ENCODE results near the gene HOXB9. TPM values are rescaled to one million over a fixed set of nuclear protein-coding genes. Genes with fewer than 3 reads are reported as not detected.
A peak's percentile ranks its signal among the peaks of the same experiment; 100 is the strongest.

Gene HOXB9
- total and polyA plus RNA-seq, 3 donors from 2014 or later, result 0.31 to 0.94 (median 0.76) TPM

GRCh38 chr17:48624544-48625494 is 1.3 kb downstream of the HOXB9 start:
- Histone ChIP-seq H3K27ac (no peak overlapping the region), H3K27me3 (no peaks in the 10 kb centered on the region), H3K36me3 (ENCODE audit: low read depth, missing control alignments) (no peaks in the 10 kb centered on the region), H3K4me1 (peaks cover 7% of the 10 kb centered on the region), H3K9me3 (no peaks in the 10 kb centered on the region), H3K4me3 (peak overlapping the region; percentile 26 to 48)
- intact Hi-C loops (cut with DNase I; ENCODE audit: low total_unique reads), result no loop called here
- DNase-seq, result no peak
- WGBS, 2 donors, result 1% methylated on average over 38 to 54 of the region's 66 CpGs
- no peak for TF ChIP-seq CTCF (IDR thresholded peaks at IDR 0.05)
- TF ChIP-seq POLR2A (IDR thresholded peaks at IDR 0.05), result no peak

GRCh38 chr17:48624118-48624517 is 2.0 kb downstream of the HOXB9 start:
- no peak for DNase-seq
- TF ChIP-seq POLR2A (IDR thresholded peaks at IDR 0.05) (no peak), CTCF (IDR thresholded peaks at IDR 0.05) (no peak)
- Histone ChIP-seq H3K9me3 (no peaks in the 10 kb centered on the region), H3K27me3 (no peaks in the 10 kb centered on the region), H3K4me3 (no peak overlapping the region), H3K36me3 (ENCODE audit: low read depth, missing control alignments) (no peaks in the 10 kb centered on the region), H3K27ac (no peak overlapping the region), H3K4me1 (peaks cover 7% of the 10 kb centered on the region)
- intact Hi-C loops (cut with DNase I; ENCODE audit: low total_unique reads), result no loop called here
- 28 to 40% methylated on average over 5 of the region's 5 CpGs for WGBS, 2 donors

GRCh38 chr17:48623583-48623982 is 2.6 kb downstream of the HOXB9 start:
- Histone ChIP-seq H3K36me3 (ENCODE audit: low read depth, missing control alignments) (no peaks in the 10 kb centered on the region), H3K4me1 (peaks cover 7% of the 10 kb centered on the region), H3K4me3 (no peak overlapping the region), H3K27me3 (no peaks in the 10 kb centered on the region), H3K27ac (no peak overlapping the region), H3K9me3 (no peaks in the 10 kb centered on the region)
- WGBS, 2 donors, result 46 to 47% methylated on average over 4 of the region's 4 CpGs
- TF ChIP-seq CTCF (IDR thresholded peaks at IDR 0.05) (no peak), POLR2A (IDR thresholded peaks at IDR 0.05) (no peak)
- DNase-seq, result no peak
- intact Hi-C loops (cut with DNase I; ENCODE audit: low total_unique reads), result no loop called here

GRCh38 chr17:48622857-48623256 is 3.3 kb downstream of the HOXB9 start:
- intact Hi-C loops (cut with DNase I; ENCODE audit: low total_unique reads), result no loop called here
- WGBS, 2 donors, result 36 to 45% methylated on average over 11 of the region's 11 CpGs
- Histone ChIP-seq H3K27ac (no peak overlapping the region), H3K9me3 (no peaks in the 10 kb centered on the region), H3K36me3 (ENCODE audit: low read depth, missing control alignments) (no peaks in the 10 kb centered on the region), H3K4me1 (peaks cover 7% of the 10 kb centered on the region), H3K4me3 (no peak overlapping the region), H3K27me3 (peaks cover 4% of the 10 kb centered on the region)
- no peak for DNase-seq
- no peak for TF ChIP-seq POLR2A (IDR thresholded peaks at IDR 0.05)
- no peak for TF ChIP-seq CTCF (IDR thresholded peaks at IDR 0.05)

Measured in testis (tissue), 3 donors.